K562 (cell line): ENCODE results near the gene ELL3. TPM values are rescaled to one million over a fixed set of nuclear protein-coding genes. Genes with fewer than 3 reads are reported as not detected.

Experiments used
- ATF1 ChIP-seq, 2 experiments: fragments of 450-650 bp in 1 of 2; IDR thresholded peaks; 2 replicates each; pipeline ENCODE4 v1.6.1; 2016; ENCODE audit warnings: missing compliant biosample characterization in 1 of 2, missing genetic modification characterization in 1 of 2
- CBX2 ChIP-seq: fragments of 200-600 bp; sonication (generic); IDR thresholded peaks from one replicate; pipeline ENCODE4 v1.6.1; 2012; ENCODE audit warnings: mild to moderate bottlenecking, low read length, inconsistent platforms; ENCODE audit not compliant: insufficient read depth, poor library complexity, severe bottlenecking
- CREM ChIP-seq: IDR thresholded peaks from 2 replicates; pipeline ENCODE4 v1.6.1; 2014; ENCODE audit warnings: antibody characterized with exemption, low read depth
- FOXM1 ChIP-seq, 2 experiments: fragments of 450-650 bp in 1 of 2; sonication (generic) in 1 of 2; formaldehyde crosslinking in 1 of 2; IDR thresholded peaks; 2 replicates each; pipeline versions ENCODE4 v1.6.1 to v1.9.0; 2017 to 2022; ENCODE audit warnings: low read depth in 2 of 2, mild to moderate bottlenecking in 2 of 2, missing genetic modification reagents in 1 of 2, moderate library complexity in 1 of 2
- HDAC3 ChIP-seq: fragments of 450-650 bp; IDR thresholded peaks from 2 replicates; pipeline ENCODE4 v1.6.1; 2018; ENCODE audit warnings: borderline replicate concordance, mild to moderate bottlenecking, moderate library complexity; ENCODE audit not compliant: partially characterized antibody
- MTA3 ChIP-seq: fragments of 450-650 bp; formaldehyde crosslinking; IDR thresholded peaks from 2 replicates; pipeline ENCODE4 v1.6.1; 2017; ENCODE audit warnings: mild to moderate bottlenecking, borderline replicate concordance
- POU5F1 ChIP-seq: fragments of 150-350 bp; IDR thresholded peaks from 2 replicates; pipeline ENCODE4 v1.6.1; 2014; ENCODE audit warnings: borderline replicate concordance, low read length, low read depth, mild to moderate bottlenecking; ENCODE audit not compliant: partially characterized antibody
- PTBP1 ChIP-seq: fragments of 200-400 bp; formaldehyde crosslinking; IDR thresholded peaks from 2 replicates; pipeline ENCODE4 v1.6.1; 2017; ENCODE audit warnings: low read depth, low read length
- SMARCB1 ChIP-seq: IDR thresholded peaks from 2 replicates; pipeline ENCODE4 v1.6.1; 2011; ENCODE audit warnings: improper control_type of control experiment, low read depth; ENCODE audit not compliant: insufficient read length
- TRIM28 ChIP-seq: fragments of 450-650 bp; IDR thresholded peaks from 2 replicates; pipeline ENCODE4 v1.6.1; 2017
- ZNF311 ChIP-seq: fragments of 250-450 bp; sonication (Bioruptor Pico); IDR thresholded peaks from 2 replicates; pipeline ENCODE4 v1.4.0; 2020; ENCODE audit warnings: mild to moderate bottlenecking, moderate library complexity
- ZNF384 ChIP-seq: IDR thresholded peaks from 2 replicates; pipeline ENCODE4 v1.6.1; 2012; ENCODE audit warnings: low read depth, low read length, improper control_type of control experiment
- ZNF431 ChIP-seq: sonication (generic); formaldehyde crosslinking; IDR thresholded peaks from 2 replicates; pipeline ENCODE4 v1.8.0; 2022; ENCODE audit warnings: mild to moderate bottlenecking, missing genetic modification reagents
- polyA plus RNA-seq, 8 experiments: library from polyadenylated mRNA; depleted of rRNA in 4 of 8; stranded (reverse) in 5 of 8; unstranded in 3 of 8; fragments of >200 nt; fragmentation: Nextera tagmentation in 2 of 8; fragmentation: Illumina TruSeq in 1 of 8; extraction: Ambion mirVana in 2 of 8; extraction: Trizol in 1 of 8; gene quantifications; 2 replicates each; pipeline versions ENCODE4 v1.2.1 to v1.2.3, GENCODE V29; 2011 to 2014; ENCODE audit warnings: inconsistent platforms in 1 of 8, missing spikeins in 1 of 8
- total RNA-seq, 7 experiments: library from RNA; depleted of rRNA in 6 of 7; stranded (reverse); fragments of >200 nt in 6 of 7; fragmentation: Illumina TruSeq in 2 of 7; extraction: Trizol in 2 of 7; gene quantifications; 2 replicates each; pipeline versions ENCODE4 v1.2.1 to v1.2.3, GENCODE V29; 2011 to 2021; ENCODE audit warnings: low replicate concordance in 1 of 7
- TF ChIP-seq, protein P1 (sequence below): fragments of 150-350 bp; IDR thresholded peaks from 2 replicates; pipeline ENCODE4 v1.6.1; 2014; ENCODE audit warnings: low read depth, mild to moderate bottlenecking, low read length, borderline replicate concordance
- TF ChIP-seq, protein P2 (sequence below): sonication (generic); formaldehyde crosslinking; IDR thresholded peaks from 2 replicates; pipeline ENCODE4 v1.9.0; 2022; ENCODE audit warnings: mild to moderate bottlenecking, missing genetic modification reagents
- TF ChIP-seq, protein P3 (sequence below): fragments of 200-800 bp; sonication (Bioruptor generic); IDR thresholded peaks from 2 replicates; pipeline ENCODE4 v1.6.1; 2017; ENCODE audit warnings: missing genetic modification characterization, missing compliant biosample characterization
- TF ChIP-seq, protein P4 (sequence below): fragments of 250-450 bp; sonication (Bioruptor Pico); IDR thresholded peaks from 2 replicates; pipeline ENCODE4 v1.5.0; 2021

Gene ELL3
- total and polyA plus RNA-seq, 9 of the 15 experiments (the other 6 are each of a cell fraction or from before 2014, with no cell fraction given), result 0.80 to 5.2 (median 2.6) TPM

DNA sequence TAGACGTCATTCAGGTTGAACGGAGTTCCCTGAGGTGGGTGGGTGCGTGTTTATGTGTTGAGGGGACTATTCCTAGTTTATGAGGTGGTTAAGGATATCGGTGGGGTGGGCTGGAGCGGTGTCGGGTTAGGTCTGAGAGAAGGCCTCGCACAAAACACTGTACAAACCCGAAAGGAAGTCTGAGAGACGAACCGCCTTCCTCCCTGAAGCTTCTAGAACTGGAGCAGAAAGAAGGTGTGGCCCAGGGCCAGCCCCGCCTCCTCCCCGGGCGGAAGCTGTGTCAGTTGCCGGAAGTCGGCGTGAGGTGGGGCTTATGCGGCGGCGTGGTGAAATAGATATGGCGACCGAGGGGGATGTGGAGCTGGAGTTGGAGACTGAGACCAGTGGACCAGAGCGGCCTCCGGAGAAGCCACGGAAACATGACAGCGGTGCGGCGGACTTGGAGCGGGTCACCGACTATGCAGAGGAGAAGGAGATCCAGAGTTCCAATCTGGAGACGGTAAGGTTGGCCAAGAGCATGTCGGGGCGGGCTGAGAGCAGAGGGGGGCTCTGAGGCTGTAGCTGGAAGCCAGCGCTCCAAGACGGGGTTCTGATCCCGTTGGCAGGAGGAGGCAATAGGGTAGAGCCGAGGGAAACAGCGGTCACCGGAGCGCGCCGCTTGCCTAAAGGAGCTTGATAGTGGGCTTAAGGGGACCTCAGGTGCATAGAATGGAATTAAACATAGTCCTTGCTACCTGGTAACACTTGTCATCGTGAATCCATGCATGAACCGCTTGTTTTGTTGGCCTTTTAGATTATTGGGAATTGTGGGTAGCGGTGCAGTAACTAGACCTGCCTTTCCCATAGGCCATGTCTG, 23.7 kb upstream of the ELL3 start, which contains the start of gene HYPK (continued):
- TF ChIP-seq, protein P1, sequence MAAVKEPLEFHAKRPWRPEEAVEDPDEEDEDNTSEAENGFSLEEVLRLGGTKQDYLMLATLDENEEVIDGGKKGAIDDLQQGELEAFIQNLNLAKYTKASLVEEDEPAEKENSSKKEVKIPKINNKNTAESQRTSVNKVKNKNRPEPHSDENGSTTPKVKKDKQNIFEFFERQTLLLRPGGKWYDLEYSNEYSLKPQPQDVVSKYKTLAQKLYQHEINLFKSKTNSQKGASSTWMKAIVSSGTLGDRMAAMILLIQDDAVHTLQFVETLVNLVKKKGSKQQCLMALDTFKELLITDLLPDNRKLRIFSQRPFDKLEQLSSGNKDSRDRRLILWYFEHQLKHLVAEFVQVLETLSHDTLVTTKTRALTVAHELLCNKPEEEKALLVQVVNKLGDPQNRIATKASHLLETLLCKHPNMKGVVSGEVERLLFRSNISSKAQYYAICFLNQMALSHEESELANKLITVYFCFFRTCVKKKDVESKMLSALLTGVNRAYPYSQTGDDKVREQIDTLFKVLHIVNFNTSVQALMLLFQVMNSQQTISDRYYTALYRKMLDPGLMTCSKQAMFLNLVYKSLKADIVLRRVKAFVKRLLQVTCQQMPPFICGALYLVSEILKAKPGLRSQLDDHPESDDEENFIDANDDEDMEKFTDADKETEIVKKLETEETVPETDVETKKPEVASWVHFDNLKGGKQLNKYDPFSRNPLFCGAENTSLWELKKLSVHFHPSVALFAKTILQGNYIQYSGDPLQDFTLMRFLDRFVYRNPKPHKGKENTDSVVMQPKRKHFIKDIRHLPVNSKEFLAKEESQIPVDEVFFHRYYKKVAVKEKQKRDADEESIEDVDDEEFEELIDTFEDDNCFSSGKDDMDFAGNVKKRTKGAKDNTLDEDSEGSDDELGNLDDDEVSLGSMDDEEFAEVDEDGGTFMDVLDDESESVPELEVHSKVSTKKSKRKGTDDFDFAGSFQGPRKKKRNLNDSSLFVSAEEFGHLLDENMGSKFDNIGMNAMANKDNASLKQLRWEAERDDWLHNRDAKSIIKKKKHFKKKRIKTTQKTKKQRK, result no peak
- TF ChIP-seq, protein P2, sequence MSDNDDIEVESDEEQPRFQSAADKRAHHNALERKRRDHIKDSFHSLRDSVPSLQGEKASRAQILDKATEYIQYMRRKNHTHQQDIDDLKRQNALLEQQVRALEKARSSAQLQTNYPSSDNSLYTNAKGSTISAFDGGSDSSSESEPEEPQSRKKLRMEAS, result peak; percentile 44; the same call in 1 of the 2 replicates
- TF ChIP-seq TRIM28, result no peak
- TF ChIP-seq, protein P3, sequence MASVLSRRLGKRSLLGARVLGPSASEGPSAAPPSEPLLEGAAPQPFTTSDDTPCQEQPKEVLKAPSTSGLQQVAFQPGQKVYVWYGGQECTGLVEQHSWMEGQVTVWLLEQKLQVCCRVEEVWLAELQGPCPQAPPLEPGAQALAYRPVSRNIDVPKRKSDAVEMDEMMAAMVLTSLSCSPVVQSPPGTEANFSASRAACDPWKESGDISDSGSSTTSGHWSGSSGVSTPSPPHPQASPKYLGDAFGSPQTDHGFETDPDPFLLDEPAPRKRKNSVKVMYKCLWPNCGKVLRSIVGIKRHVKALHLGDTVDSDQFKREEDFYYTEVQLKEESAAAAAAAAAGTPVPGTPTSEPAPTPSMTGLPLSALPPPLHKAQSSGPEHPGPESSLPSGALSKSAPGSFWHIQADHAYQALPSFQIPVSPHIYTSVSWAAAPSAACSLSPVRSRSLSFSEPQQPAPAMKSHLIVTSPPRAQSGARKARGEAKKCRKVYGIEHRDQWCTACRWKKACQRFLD (CRISPR knock-in tag), result no peak
- TF ChIP-seq CREM, result peak; percentile 79
- TF ChIP-seq ZNF384, result no peak
- TF ChIP-seq ZNF311 (CRISPR knock-in tag), result no peak
- TF ChIP-seq POU5F1, result no peak
- no peak for TF ChIP-seq HDAC3
- TF ChIP-seq CBX2, result no peak
- no peak for TF ChIP-seq SMARCB1
- TF ChIP-seq ZNF431 (CRISPR knock-in tag), result no peak
- TF ChIP-seq FOXM1 (IDR thresholded peaks at IDR 0.05; ENCODE audit: low read depth), result no peak
- TF ChIP-seq FOXM1 (CRISPR knock-in tag; IDR thresholded peaks at IDR 0.05; ENCODE audit: low read depth), result no peak
- TF ChIP-seq PTBP1, result 0 out of 2 replicates have a peak, but pooled peaks have one; percentile 25
- TF ChIP-seq, protein P4, sequence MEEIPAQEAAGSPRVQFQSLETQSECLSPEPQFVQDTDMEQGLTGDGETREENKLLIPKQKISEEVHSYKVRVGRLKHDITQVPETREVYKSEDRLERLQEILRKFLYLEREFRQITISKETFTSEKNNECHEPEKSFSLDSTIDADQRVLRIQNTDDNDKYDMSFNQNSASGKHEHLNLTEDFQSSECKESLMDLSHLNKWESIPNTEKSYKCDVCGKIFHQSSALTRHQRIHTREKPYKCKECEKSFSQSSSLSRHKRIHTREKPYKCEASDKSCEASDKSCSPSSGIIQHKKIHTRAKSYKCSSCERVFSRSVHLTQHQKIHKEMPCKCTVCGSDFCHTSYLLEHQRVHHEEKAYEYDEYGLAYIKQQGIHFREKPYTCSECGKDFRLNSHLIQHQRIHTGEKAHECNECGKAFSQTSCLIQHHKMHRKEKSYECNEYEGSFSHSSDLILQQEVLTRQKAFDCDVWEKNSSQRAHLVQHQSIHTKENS (CRISPR knock-in tag), result no peak
- no peak for TF ChIP-seq ATF1 (CRISPR knock-in tag; IDR thresholded peaks at IDR 0.05)
- peak; percentile 80 for TF ChIP-seq ATF1 (tag; IDR thresholded peaks at IDR 0.05)
- TF ChIP-seq MTA3, result peak; percentile 23; the same call in 1 of the 2 replicates
